Pancreas (tissue), 10 donors: ENCODE results near the gene ZNF212. TPM values are rescaled to one million over a fixed set of nuclear protein-coding genes. Genes with fewer than 3 reads are reported as not detected.
A peak's percentile ranks its signal among the peaks of the same experiment; 100 is the strongest.

Source experiments
- ATAC-seq, 4 donors: fragments of 200-7000 bp; cut with Tn5 transposase; one replicate each; pipeline versions ENCODE4 v1.8.0 to v1.9.1; 2020; ENCODE audit warnings: mild to moderate bottlenecking in 4 of 4, moderate library complexity in 4 of 4
- DNase-seq, 6 donors: peaks; one replicate each; pipeline ENCODE4 v3.0.0-alpha.2; 2020
- FAIRE-seq: peaks from 2 replicates; lab custom pipeline; 2012; peaks lifted over from hg19 to GRCh38; lab: Jason Lieb, UNC
- H3K27ac ChIP-seq, 4 donors: fragments of 200-600 bp; sonication (generic); 1 replicate in 3 of 4; 2 replicates in 1 of 4; pipeline versions ENCODE4 v1.5.0 to v1.8.0; 2020
- H3K27me3 ChIP-seq, 4 donors: fragments of 200-600 bp; one replicate each; pipeline ENCODE4 v1.8.0; 2021
- H3K36me3 ChIP-seq, 3 donors: fragments of 200-600 bp; sonication (generic) in 1 of 3; one replicate each; pipeline versions ENCODE4 v1.5.0 to v1.8.0; 2020 to 2021
- H3K4me1 ChIP-seq, 3 donors: fragments of 200-600 bp; one replicate each; pipeline ENCODE4 v1.8.0; 2021
- H3K4me3 ChIP-seq, 4 donors: fragments of 200-600 bp; sonication (generic) in 2 of 4; one replicate each; pipeline versions ENCODE4 v1.5.0 to v1.8.0; 2020 to 2021
- H3K9me3 ChIP-seq, 4 donors: fragments of 200-600 bp; one replicate each; pipeline ENCODE4 v1.8.0; 2021
- WGBS, 2 donors: extraction: QIAGEN DNeasy Blood & Tissue Kit; methylation state at CpG; one replicate each; pipeline ENCODE4 v1.1.7; 2013; 5-methylcytosine and 5-hydroxymethylcytosine counted together
- intact Hi-C, 3 donors: fragments of 100-400 bp; cut with DNase I; formaldehyde crosslinking; loops; one replicate each; pipeline versions ENCODE4 v1.11.1 to v1.14.2; 2022
- polyA plus RNA-seq, 2 donors: library from polyadenylated mRNA; stranded (reverse); fragments of 200-250 nt; gene quantifications; one replicate each; pipeline ENCODE4 v1.2.3, GENCODE V29; 2013
- total RNA-seq, 6 donors: library from RNA; stranded (reverse); fragmentation: NEBNext Ultra II Directional in 4 of 6; extraction: Animal tissue kit (Norgen Biotek cat#: 25700) in 4 of 6; gene quantifications; one replicate each; pipeline versions ENCODE4 v1.2.1 to v1.2.4, GENCODE V29; 2021 to 2023
- TF ChIP-seq, protein P1 (sequence below), 4 donors: fragments of 200-600 bp; sonication (generic) in 3 of 4; IDR thresholded peaks; one replicate each; pipeline versions ENCODE4 v1.5.0 to v1.8.0; 2021; ENCODE audit warnings: antibody characterized with exemption in 4 of 4
- donor health status: healthy with polysubstance abuse.
- donor health status: DM: no; HTN: no; CAD: no; lungs with moderate emphysema.
- donor health status: DM: no; HTN: no; CAD: no.
- donor health status: control.
- donor health status: control.
- donor health status: Bipolar disorder and iron deficiency.
- donor health status: DM: yes; HTN: yes; CAD: no.
- donor health status: DM: no; HTN: no; CAD: no.
- donor health status: DM: no; HTN: no; CAD: no.
- donor health status: DM: yes; HTN: yes; CAD: no.

The ZNF212 gene
- total RNA-seq (1 to 10 TPM; 3.7 to 9.0 (median 5.2) TPM), polyA plus RNA-seq (10 to 100 TPM in 1 of 2 donors, 1 to 10 TPM in 1; 8.7 to 13.7 TPM)

DNA sequence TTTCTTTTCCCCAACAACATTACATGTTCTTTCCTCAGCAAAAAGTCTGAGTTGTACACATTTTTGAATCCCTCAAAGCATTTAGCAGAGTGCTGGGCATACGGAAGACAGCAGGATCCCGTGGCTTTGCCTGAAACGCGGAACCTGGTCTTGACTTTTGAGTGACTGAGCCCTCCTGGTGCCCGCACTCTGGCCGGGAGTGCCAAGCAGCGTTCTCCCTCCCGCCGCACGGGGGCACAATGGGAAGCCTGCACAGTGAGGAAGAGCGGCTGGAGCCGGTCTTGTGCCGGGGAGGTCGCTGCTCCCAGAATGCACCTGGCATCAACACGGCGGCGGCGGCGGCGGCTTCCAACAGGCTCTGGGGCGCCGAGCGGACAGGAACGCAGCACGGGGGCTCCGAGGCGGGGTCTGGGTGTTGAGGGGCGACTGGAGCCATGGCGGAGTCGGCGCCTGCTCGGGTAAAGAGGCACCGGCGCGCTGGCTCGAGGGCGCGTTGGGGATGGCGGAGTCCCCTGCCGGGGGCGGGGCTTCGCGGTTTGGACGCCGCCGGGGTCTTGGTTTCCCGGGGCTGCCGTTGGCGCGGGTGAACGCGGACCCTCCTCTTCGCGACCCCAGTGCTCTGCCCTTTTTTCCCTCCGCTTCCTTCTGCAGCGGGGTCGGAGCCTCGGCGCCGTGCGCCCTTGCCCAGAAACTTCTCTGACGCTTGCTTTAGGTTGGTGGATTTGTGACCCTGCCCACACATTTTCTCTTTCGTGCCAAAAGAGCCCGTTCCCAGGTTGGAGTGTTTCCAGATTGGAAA lies at the start of gene ZNF212:
ZNF212 (plus strand) TSS at position 307 of the 799 bp plus-strand sequence; CDS start at position 435, 128 bp downstream.
- no peaks in the 10 kb centered on the region for H3K9me3 ChIP-seq
- peak within 1 kb of the TSS in 2 of 4 donors; percentile 24 to 47 for H3K27ac ChIP-seq
- DNase-seq = peak; percentile 87 to 96 (median 91)
- peak within 1 kb of the TSS; percentile 83 to 100 (median 92) for H3K4me3 ChIP-seq
- peak; percentile 100 for ATAC-seq
- peaks cover 8 to 12% (median 9%) of the 10 kb centered on the region in 3 donors for H3K4me1 ChIP-seq
- 0% methylated on average over 56 to 64 of the region's 64 CpGs for WGBS, 2 donors
- no peaks in the 10 kb centered on the region for H3K36me3 ChIP-seq
- FAIRE-seq = no peak
- TF ChIP-seq, protein P1, sequence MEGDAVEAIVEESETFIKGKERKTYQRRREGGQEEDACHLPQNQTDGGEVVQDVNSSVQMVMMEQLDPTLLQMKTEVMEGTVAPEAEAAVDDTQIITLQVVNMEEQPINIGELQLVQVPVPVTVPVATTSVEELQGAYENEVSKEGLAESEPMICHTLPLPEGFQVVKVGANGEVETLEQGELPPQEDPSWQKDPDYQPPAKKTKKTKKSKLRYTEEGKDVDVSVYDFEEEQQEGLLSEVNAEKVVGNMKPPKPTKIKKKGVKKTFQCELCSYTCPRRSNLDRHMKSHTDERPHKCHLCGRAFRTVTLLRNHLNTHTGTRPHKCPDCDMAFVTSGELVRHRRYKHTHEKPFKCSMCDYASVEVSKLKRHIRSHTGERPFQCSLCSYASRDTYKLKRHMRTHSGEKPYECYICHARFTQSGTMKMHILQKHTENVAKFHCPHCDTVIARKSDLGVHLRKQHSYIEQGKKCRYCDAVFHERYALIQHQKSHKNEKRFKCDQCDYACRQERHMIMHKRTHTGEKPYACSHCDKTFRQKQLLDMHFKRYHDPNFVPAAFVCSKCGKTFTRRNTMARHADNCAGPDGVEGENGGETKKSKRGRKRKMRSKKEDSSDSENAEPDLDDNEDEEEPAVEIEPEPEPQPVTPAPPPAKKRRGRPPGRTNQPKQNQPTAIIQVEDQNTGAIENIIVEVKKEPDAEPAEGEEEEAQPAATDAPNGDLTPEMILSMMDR (IDR thresholded peaks at IDR 0.05) = peak; percentile 65 to 91 (median 86)
- intact Hi-C loops = no loop called here
- no peaks in the 10 kb centered on the region for H3K27me3 ChIP-seq

DNA sequence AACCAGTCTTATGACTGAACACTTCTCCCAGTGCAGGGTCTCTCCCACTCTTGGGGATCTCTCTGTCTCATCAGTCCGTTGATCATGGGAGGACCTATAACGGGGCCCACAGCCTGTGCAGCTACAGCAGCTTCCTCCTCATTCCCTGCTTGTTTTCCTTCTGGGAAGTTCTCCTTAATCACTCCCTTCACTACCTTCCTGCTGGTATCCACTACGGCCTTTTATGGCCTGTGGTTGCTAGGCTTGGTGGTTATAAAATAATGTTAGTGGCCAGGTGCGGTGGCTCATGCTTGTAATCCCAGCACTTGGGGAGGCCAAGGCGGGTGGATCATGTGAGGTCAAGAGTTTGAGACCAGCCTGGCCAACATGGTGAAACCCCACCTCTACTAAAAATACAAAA lies 47.6 kb upstream of the ZNF212 start:
- no peak overlapping the region for H3K27ac ChIP-seq
- no peak for ATAC-seq
- no peak overlapping the region for H3K4me3 ChIP-seq
- H3K36me3 ChIP-seq = no peaks in the 10 kb centered on the region
- H3K9me3 ChIP-seq = no peaks in the 10 kb centered on the region
- H3K27me3 ChIP-seq = no peaks in the 10 kb centered on the region
- intact Hi-C loops = no loop called here
- no peak for FAIRE-seq
- WGBS, 2 donors = 58 to 73% methylated on average over 5 of the region's 5 CpGs
- H3K4me1 ChIP-seq = peaks cover 0 to 3% (median 2%) of the 10 kb centered on the region in 3 donors
- DNase-seq = no peak
- TF ChIP-seq, protein P1 (IDR thresholded peaks at IDR 0.05) = no peak

DNA sequence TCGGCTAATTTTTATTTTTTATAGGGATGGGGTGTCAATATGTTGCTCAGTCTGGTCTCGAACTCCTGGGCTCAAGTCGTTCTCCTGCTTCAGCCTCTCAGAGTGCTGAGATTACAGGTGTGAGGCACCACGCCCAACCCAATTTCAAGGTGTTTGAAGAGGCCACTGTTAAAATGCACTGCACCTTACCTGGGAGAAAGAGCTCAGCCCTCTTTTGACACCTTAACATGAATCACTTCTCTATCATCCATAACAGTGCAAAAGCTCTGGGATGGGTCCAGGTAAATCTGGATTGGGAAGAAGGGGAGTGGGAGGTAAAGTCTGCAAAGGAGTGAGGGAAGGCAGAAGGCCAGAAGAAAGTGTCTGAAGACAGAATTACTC lies 44.7 kb upstream of the ZNF212 start:
- Histone ChIP-seq H3K9me3 (no peaks in the 10 kb centered on the region), H3K4me1 (peaks cover 6 to 7% (median 7%) of the 10 kb centered on the region in 3 donors), H3K27ac (peak overlapping the region in 2 of 4 donors; percentile 84 to 89), H3K27me3 (no peaks in the 10 kb centered on the region), H3K36me3 (peaks cover 0 to 16% (median 0%) of the 10 kb centered on the region in 3 donors), H3K4me3 (peak overlapping the region in 3 of 4 donors; percentile 68 to 89 (median 87))
- DNase-seq (no peak), ATAC-seq (no peak), FAIRE-seq (no peak)
- TF ChIP-seq, protein P1 (IDR thresholded peaks at IDR 0.05) = no peak
- intact Hi-C loops = no loop called here
- 56 to 69% methylated on average over 4 of the region's 4 CpGs for WGBS, 2 donors

DNA sequence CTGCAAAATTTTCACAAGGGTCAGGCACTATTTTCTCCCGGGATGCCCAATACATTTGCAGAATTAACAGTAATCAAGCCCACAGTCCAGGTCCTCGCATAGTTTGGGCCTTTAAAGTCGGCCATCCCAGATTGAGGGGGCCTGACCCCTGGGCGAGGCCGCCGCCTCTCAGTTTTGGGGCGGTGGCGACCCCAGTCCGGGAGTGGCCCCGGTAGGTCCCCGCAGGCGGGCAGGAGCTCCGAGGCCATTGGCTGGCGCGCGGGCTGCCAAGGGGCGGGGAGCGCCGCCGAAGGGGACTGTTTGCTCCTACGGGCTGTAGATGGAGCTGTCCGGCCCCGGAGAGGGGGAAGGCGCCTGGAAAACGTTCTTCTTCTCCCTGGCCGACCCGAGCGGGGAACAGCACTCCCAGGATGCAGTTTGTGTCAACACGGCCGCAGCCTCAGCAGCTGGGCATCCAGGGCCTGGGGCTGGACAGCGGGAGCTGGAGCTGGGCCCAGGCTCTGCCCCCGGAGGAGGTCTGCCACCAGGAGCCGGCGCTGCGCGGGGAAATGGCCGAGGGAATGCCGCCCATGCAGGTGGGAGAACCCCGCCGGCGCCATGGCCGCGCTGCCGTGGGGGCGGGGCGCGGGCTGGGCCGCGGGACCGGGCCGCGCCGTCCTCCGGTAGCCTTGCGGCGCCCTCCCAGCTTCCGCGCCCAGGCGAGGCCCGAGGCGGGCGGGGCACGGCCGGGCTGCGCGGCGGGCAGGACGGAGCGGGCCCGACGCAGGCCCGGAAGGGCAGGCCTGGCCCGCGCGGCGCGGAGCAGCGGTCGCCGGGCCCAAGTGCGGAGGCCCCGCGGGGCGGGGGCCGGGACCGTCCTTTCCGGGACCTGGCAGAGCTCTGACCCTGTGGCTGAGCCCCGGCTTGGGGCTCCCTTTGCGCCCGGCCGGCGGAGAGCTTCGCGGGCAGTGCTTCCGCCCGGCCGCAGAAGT lies 44.0 kb upstream of the ZNF212 start, which contains the start of gene ZNF282:
ZNF282 (plus strand) TSS at position 367 of the 971 bp plus-strand sequence; CDS start at position 411, 44 bp downstream.
- TF ChIP-seq, protein P1 (IDR thresholded peaks at IDR 0.05) = peak; percentile 39 to 56 (median 48)
- Histone ChIP-seq H3K4me1 (peaks cover 6 to 7% (median 7%) of the 10 kb centered on the region in 3 donors), H3K9me3 (no peaks in the 10 kb centered on the region), H3K4me3 (peak within 1 kb of the TSS; percentile 68 to 89 (median 81)), H3K36me3 (peaks cover 0 to 22% (median under 1%) of the 10 kb centered on the region in 3 donors), H3K27ac (peak within 1 kb of the TSS; percentile 76 to 89 (median 84)), H3K27me3 (no peaks in the 10 kb centered on the region)
- WGBS, 2 donors = 0% methylated on average over 63 to 97 of the region's 97 CpGs
- FAIRE-seq = no peak
- DNase-seq = peak; percentile 91 to 97 (median 92)
- intact Hi-C loops = no loop called here
- peak; percentile 99 for ATAC-seq
